Stimulated activated CD4-positive, alpha-beta T cell treated with anti-CD3 and anti-CD28 coated beads, Interleukin-1b, Interleukin-23, amount 100 ng/mL, for 24 hours (primary cell): ENCODE results near the gene KASH5.
"Not testable (repeated sequence)": the region's sequence is repeated elsewhere in the genome, so short reads cannot be mapped to it uniquely, and the experiment has no call there.

Experiments used
- DNase-seq, 4 experiments: peaks; one replicate each; pipeline ENCODE4 v3.0.0-alpha.2; 2020; ENCODE audit warnings: low read depth in 4 of 4, low spot score in 1 of 4

The KASH5 gene

GRCh38 chr19:49453013-49453756 is 65.1 kb downstream of the KASH5 start, which contains the start of gene ALDH16A1:
TSS of gene ALDH16A1 (plus strand) at chr19:49453225. CDS start at chr19:49453332, 107 bp downstream.
- peak; percentile 93 to 96 (median 96) for DNase-seq

- DNase-seq: no peak
Observed at GRCh38 chr19:49453757-49454240, 65.8 kb downstream of the KASH5 start.

- no peak for DNase-seq
Observed at GRCh38 chr19:49455773-49456172, 67.7 kb downstream of the KASH5 start.

- no peak for DNase-seq
Observed at GRCh38 chr19:49456326-49456725, 68.3 kb downstream of the KASH5 start.

- no peak for DNase-seq
Observed at GRCh38 chr19:49458567-49458903, 70.5 kb downstream of the KASH5 start.

- DNase-seq: no peak
Observed at GRCh38 chr19:49459388-49459787, 71.3 kb downstream of the KASH5 start.

- not testable (repeated sequence) for DNase-seq
Observed at GRCh38 chr19:49461130-49461529, 73.1 kb downstream of the KASH5 start.

GRCh38 chr19:49461656-49462055 is 73.6 kb downstream of the KASH5 start:
- no peak for DNase-seq

GRCh38 chr19:49462492-49462891 is 74.4 kb downstream of the KASH5 start:
- DNase-seq: no peak

GRCh38 chr19:49463960-49464740 is 76.1 kb downstream of the KASH5 start:
- no peak for DNase-seq

GRCh38 chr19:49465371-49465770 is 77.3 kb downstream of the KASH5 start:
- no peak for DNase-seq
